Coronary artery (tissue), 2 donors: Measurements from ENCODE around the gene RAB3GAP1.

Experiments used
- DNase-seq: peaks from one replicate; pipeline ENCODE4 v3.0.0-alpha.2; 2017; ENCODE audit warnings: low spot score
- H3K27ac ChIP-seq, 2 donors: fragments of 200-600 bp; sonication (generic); one replicate each; pipeline ENCODE4 v1.5.1; 2016 to 2019
- H3K4me3 ChIP-seq: fragments of 200-600 bp; sonication (generic); 2 replicates; pipeline ENCODE4 v1.5.1; 2016; ENCODE audit warnings: mild to moderate bottlenecking, moderate library complexity
- CTCF ChIP-seq: fragments of 200-600 bp; sonication (generic); IDR thresholded peaks from one replicate; pipeline ENCODE4 v1.5.1; 2019; ENCODE audit warnings: antibody characterized with exemption

RAB3GAP1 gene

GRCh38 chr2:135052042-135052876 lies at the start of gene RAB3GAP1:
TSS of gene RAB3GAP1 (plus strand) at chr2:135052292. CDS start at chr2:135052308, 16 bp downstream.
- peak within 1 kb of the TSS; percentile 84 for H3K4me3 ChIP-seq
- H3K27ac ChIP-seq: peak within 1 kb of the TSS; percentile 93 to 97
- no peak for TF ChIP-seq CTCF
- DNase-seq: peak; percentile 86

- no peak for DNase-seq
- Histone ChIP-seq H3K27ac (no peak overlapping the region), H3K4me3 (no peak overlapping the region)
- TF ChIP-seq CTCF: no peak
Observed at GRCh38 chr2:135002836-135003235, 49.3 kb upstream of the RAB3GAP1 start.

GRCh38 chr2:135004005-135004746 lies 47.9 kb upstream of the RAB3GAP1 start:
- H3K27ac ChIP-seq: no peak overlapping the region
- H3K4me3 ChIP-seq: no peak overlapping the region
- TF ChIP-seq CTCF: peak; percentile 86
- DNase-seq: peak; percentile 76

- DNase-seq: no peak
- TF ChIP-seq CTCF: no peak
- Histone ChIP-seq H3K4me3 (no peak overlapping the region), H3K27ac (no peak overlapping the region)
Observed at GRCh38 chr2:135005753-135006152, 46.3 kb upstream of the RAB3GAP1 start.

- no peak for DNase-seq
- Histone ChIP-seq H3K27ac (no peak overlapping the region), H3K4me3 (no peak overlapping the region)
- TF ChIP-seq CTCF: no peak
Observed at GRCh38 chr2:135009339-135009738, 42.8 kb upstream of the RAB3GAP1 start.

- Histone ChIP-seq H3K4me3 (no peak overlapping the region), H3K27ac (no peak overlapping the region)
- TF ChIP-seq CTCF: no peak
Observed at GRCh38 chr2:135010200-135010942, 41.7 kb upstream of the RAB3GAP1 start.

More at GRCh38 chr2:135010200-135010942, 41.7 kb upstream of the RAB3GAP1 start:
- no peak for DNase-seq
